Measurements from ENCODE around the gene CAD.

DNA sequence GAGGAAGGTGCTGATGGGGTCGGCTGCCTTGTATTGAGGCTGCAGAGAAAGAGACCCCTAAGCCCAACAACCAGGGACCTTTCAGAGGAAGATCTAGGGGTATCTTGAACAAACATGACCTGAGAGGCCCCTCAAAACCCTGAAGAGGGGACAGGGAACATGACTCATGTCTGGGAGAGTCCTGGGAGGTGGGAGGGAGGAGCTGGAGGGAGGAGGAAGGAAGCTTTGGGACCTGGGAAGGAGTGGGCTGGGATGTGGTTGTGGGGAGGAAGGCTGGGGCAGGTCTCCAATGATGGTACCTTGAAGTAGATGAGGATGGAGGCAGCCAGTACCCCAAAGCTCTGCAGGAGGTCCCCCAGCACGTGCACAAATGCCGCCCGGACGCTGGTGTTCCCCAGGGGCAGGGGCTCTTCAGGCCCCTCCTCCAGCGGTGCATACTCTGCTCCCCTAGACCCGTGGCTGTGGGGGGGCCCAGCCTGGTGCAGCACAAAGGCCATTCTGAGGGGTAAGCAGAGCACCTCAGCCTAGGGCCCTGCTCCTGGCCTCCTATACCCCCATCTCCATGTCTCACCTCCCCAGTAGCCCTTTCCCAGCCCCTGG, 39.8 kb downstream of the CAD start:
- TF ChIP-seq, protein P1, sequence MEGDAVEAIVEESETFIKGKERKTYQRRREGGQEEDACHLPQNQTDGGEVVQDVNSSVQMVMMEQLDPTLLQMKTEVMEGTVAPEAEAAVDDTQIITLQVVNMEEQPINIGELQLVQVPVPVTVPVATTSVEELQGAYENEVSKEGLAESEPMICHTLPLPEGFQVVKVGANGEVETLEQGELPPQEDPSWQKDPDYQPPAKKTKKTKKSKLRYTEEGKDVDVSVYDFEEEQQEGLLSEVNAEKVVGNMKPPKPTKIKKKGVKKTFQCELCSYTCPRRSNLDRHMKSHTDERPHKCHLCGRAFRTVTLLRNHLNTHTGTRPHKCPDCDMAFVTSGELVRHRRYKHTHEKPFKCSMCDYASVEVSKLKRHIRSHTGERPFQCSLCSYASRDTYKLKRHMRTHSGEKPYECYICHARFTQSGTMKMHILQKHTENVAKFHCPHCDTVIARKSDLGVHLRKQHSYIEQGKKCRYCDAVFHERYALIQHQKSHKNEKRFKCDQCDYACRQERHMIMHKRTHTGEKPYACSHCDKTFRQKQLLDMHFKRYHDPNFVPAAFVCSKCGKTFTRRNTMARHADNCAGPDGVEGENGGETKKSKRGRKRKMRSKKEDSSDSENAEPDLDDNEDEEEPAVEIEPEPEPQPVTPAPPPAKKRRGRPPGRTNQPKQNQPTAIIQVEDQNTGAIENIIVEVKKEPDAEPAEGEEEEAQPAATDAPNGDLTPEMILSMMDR (IDR thresholded peaks at IDR 0.05), result no peak
- no peak for TF ChIP-seq POLR2AphosphoS5 (IDR thresholded peaks at IDR 0.05; ENCODE audit: insufficient read depth in 1 of 2, low read depth in 1 of 2)
